Transverse colon (tissue), 4 donors: ENCODE measurements around the gene C22orf23. TPM values are rescaled to one million over a fixed set of nuclear protein-coding genes. Genes with fewer than 3 reads are reported as not detected.

Source experiments
- DNase-seq: peaks from one replicate; pipeline ENCODE4 v3.0.0-alpha.2; 2019
- H3K27ac ChIP-seq, 4 donors: fragments of 200-600 bp; sonication (generic); 2 replicates each; pipeline ENCODE4 v1.5.1; 2016 to 2018; ENCODE audit warnings: inconsistent platforms in 4 of 4
- H3K27me3 ChIP-seq: fragments of 200-600 bp; sonication (generic); 2 replicates; pipeline ENCODE4 v1.5.1; 2017; ENCODE audit warnings: inconsistent platforms
- H3K36me3 ChIP-seq, 4 donors: fragments of 200-600 bp; sonication (generic); 2 replicates each; pipeline ENCODE4 v1.5.1; 2017 to 2019; ENCODE audit warnings: inconsistent platforms in 4 of 4
- H3K4me1 ChIP-seq, 4 donors: fragments of 200-600 bp; sonication (generic); 2 replicates each; pipeline ENCODE4 v1.5.1; 2017 to 2020; ENCODE audit warnings: inconsistent platforms in 4 of 4
- H3K4me3 ChIP-seq, 4 donors: fragments of 200-600 bp; sonication (generic); 1 replicate in 1 of 4; 2 replicates in 3 of 4; pipeline versions ENCODE4 v1.5.1 to v1.6.1; 2017 to 2019; ENCODE audit warnings: inconsistent platforms in 4 of 4
- H3K9me3 ChIP-seq, 2 donors: fragments of 200-600 bp; sonication (generic); 2 replicates each; pipeline ENCODE4 v1.5.1; 2017 to 2019; ENCODE audit warnings: inconsistent platforms in 2 of 2
- CTCF ChIP-seq, 5 experiments: fragments of 200-600 bp in 3 of 5; fragments of 450-650 bp in 2 of 5; sonication (generic) in 3 of 5; IDR thresholded peaks; 1 replicate in 2 of 5; 2 replicates in 3 of 5; pipeline ENCODE4 v1.5.1; 2016 to 2017; ENCODE audit warnings: antibody characterized with exemption in 5 of 5, inconsistent platforms in 3 of 5, mild to moderate bottlenecking in 2 of 5, moderate library complexity in 1 of 5
- EP300 ChIP-seq: sonication (generic); formaldehyde crosslinking; IDR thresholded peaks from one replicate; pipeline ENCODE4 v1.6.1; 2017; ENCODE audit warnings: antibody characterized with exemption, low read depth
- POLR2A ChIP-seq: fragments of 450-650 bp; IDR thresholded peaks from one replicate; pipeline ENCODE4 v1.6.1; 2016; ENCODE audit warnings: antibody characterized with exemption, mild to moderate bottlenecking, moderate library complexity
- POLR2AphosphoS5 ChIP-seq, 3 donors: sonication (generic); formaldehyde crosslinking; IDR thresholded peaks; one replicate each; pipeline ENCODE4 v1.6.1; 2016; ENCODE audit warnings: antibody characterized with exemption in 3 of 3
- WGBS, 2 donors: methylation state at CpG; one replicate each; pipeline ENCODE4 v1.1.5; 2018; ENCODE audit warnings: low coverage in 1 of 2; 5-methylcytosine and 5-hydroxymethylcytosine counted together
- in situ Hi-C, 4 donors: fragments of 200-750 bp; cut with MboI; loops; one replicate each; pipeline versions ENCODE4 v1.15.0 to v1.15.1; 2017; ENCODE audit warnings: low sequenced_read_pairs in 3 of 4, low pct_ligation_motif_present in 1 of 4, low pct_unique_long_range_greater_than_20kb in 1 of 4
- intact Hi-C: fragments of 100-400 bp; cut with DNase I; formaldehyde crosslinking; loops from one replicate; pipeline ENCODE4 v1.15.1; 2023; ENCODE audit warnings: low total_unique reads
- total RNA-seq, 4 donors: library from RNA; depleted of rRNA; stranded (reverse); fragments of >200 nt; gene quantifications; one replicate each; pipeline ENCODE4 v1.1.0, GENCODE V29; 2016

Gene C22orf23
- total RNA-seq, 4 donors from 2014 or later: not detected

- intact Hi-C loops: loop anchor here (2.0 to 10.0 kb wide), 3 partner anchors 27 to 119 kb away; partner anchors contain the start of gene MICALL1
- in situ Hi-C loops: no loop called here
- Histone ChIP-seq H3K9me3 (no peaks in the 10 kb centered on the region), H3K4me3 (no peak overlapping the region), H3K27ac (peak overlapping the region; percentile 68 to 88 (median 74)), H3K4me1 (peaks cover 11 to 17% (median 15%) of the 10 kb centered on the region in 4 donors), H3K36me3 (peaks cover 0 to 7% (median 2%) of the 10 kb centered on the region in 4 donors), H3K27me3 (no peaks in the 10 kb centered on the region)
- WGBS, 2 donors: 6% methylated on average over 13 of the region's 13 CpGs; no CpG with 5 or more reads in 1 of the 2 donors
- TF ChIP-seq POLR2AphosphoS5 (IDR thresholded peaks at IDR 0.05): peak in 1 of 3 donors; percentile 62
- TF ChIP-seq EP300: no peak
- peak; percentile 88 to 97 (median 96) for TF ChIP-seq CTCF (IDR thresholded peaks at IDR 0.05)
- DNase-seq: peak; percentile 93
Observed at GRCh38 chr22:37933711-37934376, 19.6 kb downstream of the C22orf23 start.

- Histone ChIP-seq H3K9me3 (no peaks in the 10 kb centered on the region), H3K4me3 (no peak overlapping the region), H3K27ac (peak overlapping the region; percentile 68 to 88 (median 74)), H3K36me3 (peaks cover 0 to 7% (median 0%) of the 10 kb centered on the region in 4 donors), H3K4me1 (peaks cover 11 to 17% (median 15%) of the 10 kb centered on the region in 4 donors), H3K27me3 (no peaks in the 10 kb centered on the region)
- intact Hi-C loops: loop anchor here (2.0 to 10.0 kb wide), 3 partner anchors 26 to 118 kb away; partner anchors contain the start of gene MICALL1
- DNase-seq: no peak
- in situ Hi-C loops: no loop called here
- WGBS, 2 donors: 75 to 82% methylated on average over 4 to 21 of the region's 21 CpGs
- TF ChIP-seq POLR2AphosphoS5 (IDR thresholded peaks at IDR 0.05): no peak
- no peak for TF ChIP-seq POLR2A
- no peak for TF ChIP-seq EP300
- no peak for TF ChIP-seq CTCF (IDR thresholded peaks at IDR 0.05)
Observed at GRCh38 chr22:37932821-37933578, 20.4 kb downstream of the C22orf23 start.

- Histone ChIP-seq H3K36me3 (peaks cover 0 to 5% (median 4%) of the 10 kb centered on the region in 4 donors), H3K27ac (peak overlapping the region in 3 of 4 donors; percentile 74 to 88 (median 75)), H3K27me3 (no peaks in the 10 kb centered on the region), H3K9me3 (no peaks in the 10 kb centered on the region), H3K4me3 (no peak overlapping the region), H3K4me1 (peaks cover 11 to 17% (median 15%) of the 10 kb centered on the region in 4 donors)
- TF ChIP-seq CTCF (IDR thresholded peaks at IDR 0.05): no peak
- TF ChIP-seq POLR2AphosphoS5 (IDR thresholded peaks at IDR 0.05): no peak
- TF ChIP-seq POLR2A: no peak
- intact Hi-C loops: loop anchor here (2.0 to 10.0 kb wide), 3 partner anchors 26 to 118 kb away; partner anchors contain the start of gene MICALL1
- no peak for DNase-seq
- in situ Hi-C loops: no loop called here
- 81% methylated on average over 2 of the region's 10 CpGs; no CpG with 5 or more reads in 1 of the 2 donors for WGBS, 2 donors
Observed at GRCh38 chr22:37932401-37932800, 21.0 kb downstream of the C22orf23 start.

GRCh38 chr22:37931893-37932389 lies 21.5 kb downstream of the C22orf23 start:
- Histone ChIP-seq H3K4me3 (no peak overlapping the region), H3K27me3 (no peaks in the 10 kb centered on the region), H3K36me3 (peaks cover 0 to 10% (median 7%) of the 10 kb centered on the region in 4 donors), H3K27ac (peak overlapping the region in 2 of 4 donors; percentile 75 to 88), H3K9me3 (no peaks in the 10 kb centered on the region), H3K4me1 (peaks cover 11 to 17% (median 15%) of the 10 kb centered on the region in 4 donors)
- intact Hi-C loops (loop anchor here (2.0 to 10.0 kb wide), 3 partner anchors 25 to 117 kb away; partner anchors contain the start of gene MICALL1), in situ Hi-C loops (no loop called here)
- no peak for DNase-seq
- WGBS, 2 donors: 70 to 89% methylated on average over 3 to 6 of the region's 6 CpGs
- TF ChIP-seq EP300: no peak
- TF ChIP-seq CTCF (IDR thresholded peaks at IDR 0.05): no peak
- no peak for TF ChIP-seq POLR2AphosphoS5 (IDR thresholded peaks at IDR 0.05)
- no peak for TF ChIP-seq POLR2A
